Body of pancreas (tissue), 4 donors: ENCODE measurements around the gene STEAP1. TPM values are rescaled to one million over a fixed set of nuclear protein-coding genes. Genes with fewer than 3 reads are reported as not detected.
A peak's percentile ranks its signal among the peaks of the same experiment; 100 is the strongest.
"Not testable (repeated sequence)": the region's sequence is repeated elsewhere in the genome, so short reads cannot be mapped to it uniquely, and the experiment has no call there.

Experiments
- ATAC-seq: fragments of 150-250 bp; one replicate; pipeline ENCODE4 v1.9.1; 2016
- DNase-seq, 4 donors: peaks; one replicate each; pipeline ENCODE4 v3.0.0-alpha.2; 2019
- H3K27ac ChIP-seq, 4 donors: fragments of 200-600 bp; sonication (generic); 1 replicate in 3 of 4; 2 replicates in 1 of 4; pipeline versions ENCODE4 v1.5.1 to v1.6.1; 2016 to 2019; ENCODE audit warnings: mild to moderate bottlenecking in 1 of 4, mixed read lengths in 1 of 4, moderate library complexity in 1 of 4
- H3K27me3 ChIP-seq, 2 donors: fragments of 200-600 bp; sonication (generic); one replicate each; pipeline ENCODE4 v1.6.0; 2016; ENCODE audit warnings: mild to moderate bottlenecking in 1 of 2
- H3K36me3 ChIP-seq, 2 donors: fragments of 200-600 bp; sonication (generic); replicated peaks in 1 of 2; 2 replicates each; pipeline ENCODE4 v1.5.1; 2016; ENCODE audit warnings: low read depth in 2 of 2; ENCODE audit not compliant: insufficient read depth in 1 of 2
- H3K4me1 ChIP-seq: fragments of 200-600 bp; sonication (generic); one replicate; pipeline ENCODE4 v1.6.0; 2016
- H3K4me3 ChIP-seq, 2 donors: fragments of 200-600 bp; sonication (generic); 1 replicate in 1 of 2; 2 replicates in 1 of 2; pipeline ENCODE4 v1.5.1; 2016 to 2019
- H3K9me3 ChIP-seq, 3 donors: fragments of 200-600 bp; sonication (generic); 1 replicate in 2 of 3; 2 replicates in 1 of 3; pipeline ENCODE4 v1.5.1; 2016
- CTCF ChIP-seq, 7 experiments: fragments of 450-650 bp in 4 of 7; fragments of 200-600 bp in 3 of 7; sonication (generic) in 3 of 7; IDR thresholded peaks; one replicate each; pipeline ENCODE4 v1.5.1; 2016 to 2019; ENCODE audit warnings: antibody characterized with exemption in 7 of 7
- POLR2A ChIP-seq, 3 donors: fragments of 450-650 bp; IDR thresholded peaks; one replicate each; pipeline ENCODE4 v1.6.1; 2016; ENCODE audit warnings: antibody characterized with exemption in 3 of 3, mild to moderate bottlenecking in 2 of 3
- WGBS, 2 donors: methylation state at CpG; one replicate each; pipeline ENCODE4 v1.1.5; 2017; 5-methylcytosine and 5-hydroxymethylcytosine counted together
- intact Hi-C: fragments of 100-400 bp; cut with DNase I; formaldehyde crosslinking; loops from one replicate; pipeline ENCODE4 v1.15.1; 2023
- total RNA-seq, 2 donors: library from RNA; depleted of rRNA; stranded (reverse); fragments of >200 nt; gene quantifications; one replicate each; pipeline ENCODE4 v1.1.0, GENCODE V29; 2016

The STEAP1 gene
- total RNA-seq, 2 donors from 2014 or later, result 3.0 to 12.7 TPM

- DNase-seq (no peak), ATAC-seq (no peak)
- Histone ChIP-seq H3K9me3 (no peaks in the 10 kb centered on the region), H3K4me3 (no peak overlapping the region), H3K27me3 (no peaks in the 10 kb centered on the region), H3K4me1 (peaks cover 9% of the 10 kb centered on the region), H3K27ac (no peak overlapping the region), H3K36me3 (no peaks in the 10 kb centered on the region)
- intact Hi-C loops, result no loop called here
- TF ChIP-seq POLR2A (IDR thresholded peaks at IDR 0.05) (no peak), CTCF (IDR thresholded peaks at IDR 0.05) (no peak)
- 90 to 93% methylated on average over 2 of the region's 2 CpGs for WGBS, 2 donors
These were observed 23.9 kb downstream of the STEAP1 start for GRCh38 chr7:90178166-90178565.

GRCh38 chr7:90178679-90179278 is 24.5 kb downstream of the STEAP1 start:
- Histone ChIP-seq H3K4me3 (no peak overlapping the region), H3K4me1 (peaks cover 8% of the 10 kb centered on the region), H3K27ac (no peak overlapping the region), H3K36me3 (no peaks in the 10 kb centered on the region), H3K9me3 (no peaks in the 10 kb centered on the region), H3K27me3 (no peaks in the 10 kb centered on the region)
- TF ChIP-seq POLR2A (IDR thresholded peaks at IDR 0.05) (no peak), CTCF (IDR thresholded peaks at IDR 0.05) (no peak)
- DNase-seq, result no peak
- 73 to 79% methylated on average over 6 of the region's 6 CpGs for WGBS, 2 donors
- ATAC-seq, result no peak
- intact Hi-C loops, result no loop called here

GRCh38 chr7:90180011-90180585 is 25.8 kb downstream of the STEAP1 start:
- Histone ChIP-seq H3K36me3 (no peaks in the 10 kb centered on the region), H3K9me3 (no peaks in the 10 kb centered on the region), H3K27me3 (no peaks in the 10 kb centered on the region), H3K4me1 (peaks cover 8% of the 10 kb centered on the region), H3K27ac (peak overlapping the region in 1 of 4 donors; percentile 20), H3K4me3 (no peak overlapping the region)
- intact Hi-C loops, result no loop called here
- TF ChIP-seq CTCF (IDR thresholded peaks at IDR 0.05) (no peak), POLR2A (IDR thresholded peaks at IDR 0.05) (no peak)
- WGBS, 2 donors, result 78% methylated on average over 1 of the region's 1 CpG
- no peak for ATAC-seq
- DNase-seq, result no peak

- Histone ChIP-seq H3K27ac (peak overlapping the region in 1 of 4 donors; percentile 20), H3K4me1 (peaks cover 8% of the 10 kb centered on the region), H3K27me3 (no peaks in the 10 kb centered on the region), H3K9me3 (no peaks in the 10 kb centered on the region), H3K36me3 (no peaks in the 10 kb centered on the region), H3K4me3 (no peak overlapping the region)
- intact Hi-C loops, result no loop called here
- no peak for TF ChIP-seq POLR2A (IDR thresholded peaks at IDR 0.05)
- TF ChIP-seq CTCF (IDR thresholded peaks at IDR 0.05), result no peak
- ATAC-seq (peak; percentile 52), DNase-seq (no peak)
These were observed 26.4 kb downstream of the STEAP1 start for GRCh38 chr7:90180649-90181048.

- Histone ChIP-seq H3K4me1 (peaks cover 8% of the 10 kb centered on the region), H3K27me3 (no peaks in the 10 kb centered on the region), H3K27ac (no peak overlapping the region)
These were observed 27.2 kb downstream of the STEAP1 start for GRCh38 chr7:90181485-90181884.

GRCh38 chr7:90186290-90186689 is 32.0 kb downstream of the STEAP1 start:
- H3K4me3 ChIP-seq, H3K36me3 ChIP-seq, H3K9me3 ChIP-seq, ATAC-seq, intact Hi-C loops, H3K27me3 ChIP-seq, H3K27ac ChIP-seq, DNase-seq, H3K4me1 ChIP-seq: not testable (repeated sequence)
- WGBS, 2 donors, result 81 to 85% methylated on average over 4 of the region's 4 CpGs

More at GRCh38 chr7:90181485-90181884, 27.2 kb downstream of the STEAP1 start:
- intact Hi-C loops, result no loop called here
- Histone ChIP-seq H3K36me3 (no peaks in the 10 kb centered on the region), H3K9me3 (no peaks in the 10 kb centered on the region), H3K4me3 (no peak overlapping the region)
- ATAC-seq (no peak), DNase-seq (no peak)
- TF ChIP-seq POLR2A (IDR thresholded peaks at IDR 0.05), result no peak
- TF ChIP-seq CTCF (IDR thresholded peaks at IDR 0.05), result no peak
